Ishikawa (cell line): ENCODE data around the gene SERBP1.

Experiments used
- CEBPB ChIP-seq: IDR thresholded peaks from 2 replicates; pipeline ENCODE4 v1.6.1; 2012
- CREB1 ChIP-seq: IDR thresholded peaks from 2 replicates; pipeline ENCODE4 v1.6.1; 2012; ENCODE audit warnings: low read depth
- EGR1 ChIP-seq: IDR thresholded peaks from 2 replicates; pipeline ENCODE4 v1.6.1; 2012
- EP300 ChIP-seq: IDR thresholded peaks from 2 replicates; pipeline ENCODE4 v1.6.1; 2012; ENCODE audit warnings: borderline replicate concordance
- FOXM1 ChIP-seq: IDR thresholded peaks from 2 replicates; pipeline ENCODE4 v1.6.1; 2012; ENCODE audit warnings: low read depth, borderline replicate concordance
- RAD21 ChIP-seq: IDR thresholded peaks from 2 replicates; pipeline ENCODE4 v1.6.1; 2012; ENCODE audit warnings: low read depth
- TAF1 ChIP-seq: IDR thresholded peaks from 2 replicates; pipeline ENCODE4 v1.6.1; 2012; ENCODE audit warnings: low read depth, mild to moderate bottlenecking
- YY1 ChIP-seq: IDR thresholded peaks from 2 replicates; pipeline ENCODE4 v1.6.1; 2012; ENCODE audit warnings: low read depth
- ZBTB7A ChIP-seq: IDR thresholded peaks from 2 replicates; pipeline ENCODE4 v1.6.1; 2012; ENCODE audit warnings: low read depth
- TF ChIP-seq, protein P1 (sequence below): IDR thresholded peaks from 2 replicates; pipeline ENCODE4 v1.6.1; 2012
- TF ChIP-seq, protein P2 (sequence below): IDR thresholded peaks from 2 replicates; pipeline ENCODE4 v1.6.1; 2012; ENCODE audit warnings: low read depth, mild to moderate bottlenecking
- TF ChIP-seq, protein P3 (sequence below): IDR thresholded peaks from 2 replicates; pipeline ENCODE4 v1.6.1; 2012

DNA sequence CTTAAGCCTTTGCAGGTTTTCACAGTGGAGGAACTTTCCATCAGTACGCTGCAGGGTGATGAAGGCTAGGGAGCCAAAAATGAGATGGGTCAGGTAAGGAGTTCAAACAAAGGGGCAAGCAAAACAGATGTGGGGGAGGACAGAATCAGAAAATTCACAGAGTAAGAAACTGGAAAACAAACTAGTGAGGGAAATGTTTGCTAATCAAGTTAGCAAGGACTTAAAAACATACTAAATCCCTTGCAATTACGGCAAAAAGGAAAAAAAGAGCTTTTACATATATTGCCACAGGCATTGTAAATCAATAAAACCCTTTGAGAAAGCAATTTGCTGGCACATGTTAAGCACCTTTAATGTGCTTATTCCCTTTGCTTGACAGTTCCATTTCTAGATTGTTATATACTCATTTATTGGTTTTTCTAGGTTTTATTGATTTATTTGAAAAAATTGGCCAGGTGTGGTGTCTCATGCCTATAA lies 45.8 kb upstream of the SERBP1 start:
- TF ChIP-seq, protein P1, sequence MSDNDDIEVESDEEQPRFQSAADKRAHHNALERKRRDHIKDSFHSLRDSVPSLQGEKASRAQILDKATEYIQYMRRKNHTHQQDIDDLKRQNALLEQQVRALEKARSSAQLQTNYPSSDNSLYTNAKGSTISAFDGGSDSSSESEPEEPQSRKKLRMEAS: no peak
- TF ChIP-seq ZBTB7A (no peak), CEBPB (no peak), EP300 (no peak), FOXM1 (no peak), YY1 (no peak), CREB1 (no peak), TAF1 (no peak), EGR1 (no peak), RAD21 (no peak)
- TF ChIP-seq, protein P2, sequence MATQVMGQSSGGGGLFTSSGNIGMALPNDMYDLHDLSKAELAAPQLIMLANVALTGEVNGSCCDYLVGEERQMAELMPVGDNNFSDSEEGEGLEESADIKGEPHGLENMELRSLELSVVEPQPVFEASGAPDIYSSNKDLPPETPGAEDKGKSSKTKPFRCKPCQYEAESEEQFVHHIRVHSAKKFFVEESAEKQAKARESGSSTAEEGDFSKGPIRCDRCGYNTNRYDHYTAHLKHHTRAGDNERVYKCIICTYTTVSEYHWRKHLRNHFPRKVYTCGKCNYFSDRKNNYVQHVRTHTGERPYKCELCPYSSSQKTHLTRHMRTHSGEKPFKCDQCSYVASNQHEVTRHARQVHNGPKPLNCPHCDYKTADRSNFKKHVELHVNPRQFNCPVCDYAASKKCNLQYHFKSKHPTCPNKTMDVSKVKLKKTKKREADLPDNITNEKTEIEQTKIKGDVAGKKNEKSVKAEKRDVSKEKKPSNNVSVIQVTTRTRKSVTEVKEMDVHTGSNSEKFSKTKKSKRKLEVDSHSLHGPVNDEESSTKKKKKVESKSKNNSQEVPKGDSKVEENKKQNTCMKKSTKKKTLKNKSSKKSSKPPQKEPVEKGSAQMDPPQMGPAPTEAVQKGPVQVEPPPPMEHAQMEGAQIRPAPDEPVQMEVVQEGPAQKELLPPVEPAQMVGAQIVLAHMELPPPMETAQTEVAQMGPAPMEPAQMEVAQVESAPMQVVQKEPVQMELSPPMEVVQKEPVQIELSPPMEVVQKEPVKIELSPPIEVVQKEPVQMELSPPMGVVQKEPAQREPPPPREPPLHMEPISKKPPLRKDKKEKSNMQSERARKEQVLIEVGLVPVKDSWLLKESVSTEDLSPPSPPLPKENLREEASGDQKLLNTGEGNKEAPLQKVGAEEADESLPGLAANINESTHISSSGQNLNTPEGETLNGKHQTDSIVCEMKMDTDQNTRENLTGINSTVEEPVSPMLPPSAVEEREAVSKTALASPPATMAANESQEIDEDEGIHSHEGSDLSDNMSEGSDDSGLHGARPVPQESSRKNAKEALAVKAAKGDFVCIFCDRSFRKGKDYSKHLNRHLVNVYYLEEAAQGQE: no peak
- TF ChIP-seq, protein P3, sequence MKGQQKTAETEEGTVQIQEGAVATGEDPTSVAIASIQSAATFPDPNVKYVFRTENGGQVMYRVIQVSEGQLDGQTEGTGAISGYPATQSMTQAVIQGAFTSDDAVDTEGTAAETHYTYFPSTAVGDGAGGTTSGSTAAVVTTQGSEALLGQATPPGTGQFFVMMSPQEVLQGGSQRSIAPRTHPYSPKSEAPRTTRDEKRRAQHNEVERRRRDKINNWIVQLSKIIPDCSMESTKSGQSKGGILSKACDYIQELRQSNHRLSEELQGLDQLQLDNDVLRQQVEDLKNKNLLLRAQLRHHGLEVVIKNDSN: no peak
